AG09309 (cell line): ENCODE data around the gene CAMKK2.

Experiments used
- DNase-seq: peaks from one replicate; pipeline ENCODE4 v3.0.0-alpha.2; 2010; ENCODE audit warnings: low read depth
- H3K4me3 ChIP-seq: 2 replicates; pipeline ENCODE4 v1.5.1; 2011; ENCODE audit warnings: mild to moderate bottlenecking, low read depth, low read length, moderate library complexity; ENCODE audit not compliant: control insufficient read depth
- TF ChIP-seq, protein P1 (sequence below): IDR thresholded peaks from 2 replicates; pipeline ENCODE4 v1.5.1; 2011; ENCODE audit warnings: mild to moderate bottlenecking, low read depth, low read length, inconsistent platforms; ENCODE audit not compliant: insufficient read depth, control insufficient read depth; ENCODE audit errors: missing control alignments

Gene CAMKK2

DNA sequence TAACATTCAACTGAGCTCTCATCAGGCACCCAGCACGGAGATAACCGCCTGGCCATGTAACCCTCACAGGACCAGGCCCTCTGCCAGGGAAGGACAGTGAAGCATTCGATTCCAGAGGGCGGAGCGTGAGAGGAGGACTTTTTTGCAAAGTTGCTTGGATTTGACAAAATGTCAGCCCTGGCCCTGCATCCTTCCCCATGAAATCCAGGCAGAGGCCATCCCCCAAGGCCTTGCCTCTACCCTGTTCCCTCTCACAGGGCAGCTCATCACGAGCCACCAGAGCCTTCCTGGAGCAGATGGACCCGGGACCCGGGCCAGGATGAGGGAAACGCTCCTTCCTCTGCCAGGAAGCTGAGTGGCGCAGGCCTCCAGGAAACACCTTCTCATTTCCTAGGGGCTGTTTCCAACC is 17.0 kb downstream of the CAMKK2 start:
- H3K4me3 ChIP-seq = no peak overlapping the region
- TF ChIP-seq, protein P1, sequence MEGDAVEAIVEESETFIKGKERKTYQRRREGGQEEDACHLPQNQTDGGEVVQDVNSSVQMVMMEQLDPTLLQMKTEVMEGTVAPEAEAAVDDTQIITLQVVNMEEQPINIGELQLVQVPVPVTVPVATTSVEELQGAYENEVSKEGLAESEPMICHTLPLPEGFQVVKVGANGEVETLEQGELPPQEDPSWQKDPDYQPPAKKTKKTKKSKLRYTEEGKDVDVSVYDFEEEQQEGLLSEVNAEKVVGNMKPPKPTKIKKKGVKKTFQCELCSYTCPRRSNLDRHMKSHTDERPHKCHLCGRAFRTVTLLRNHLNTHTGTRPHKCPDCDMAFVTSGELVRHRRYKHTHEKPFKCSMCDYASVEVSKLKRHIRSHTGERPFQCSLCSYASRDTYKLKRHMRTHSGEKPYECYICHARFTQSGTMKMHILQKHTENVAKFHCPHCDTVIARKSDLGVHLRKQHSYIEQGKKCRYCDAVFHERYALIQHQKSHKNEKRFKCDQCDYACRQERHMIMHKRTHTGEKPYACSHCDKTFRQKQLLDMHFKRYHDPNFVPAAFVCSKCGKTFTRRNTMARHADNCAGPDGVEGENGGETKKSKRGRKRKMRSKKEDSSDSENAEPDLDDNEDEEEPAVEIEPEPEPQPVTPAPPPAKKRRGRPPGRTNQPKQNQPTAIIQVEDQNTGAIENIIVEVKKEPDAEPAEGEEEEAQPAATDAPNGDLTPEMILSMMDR = no peak
- no peak for DNase-seq

DNA sequence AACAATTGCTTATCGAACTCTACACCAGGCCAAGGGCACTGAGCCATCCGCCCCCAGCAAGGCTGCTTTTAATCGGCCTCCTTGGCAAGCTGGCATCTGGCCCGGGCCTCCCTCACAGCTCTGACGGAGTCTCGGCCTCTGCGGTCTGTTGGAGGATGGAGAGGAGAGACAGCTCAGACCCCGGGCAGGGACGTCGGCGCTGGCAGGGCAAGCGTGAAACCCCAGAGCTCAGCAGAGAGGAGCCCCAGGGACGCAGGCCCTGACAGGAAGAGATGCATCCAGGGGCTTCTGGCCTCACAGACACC is 17.5 kb downstream of the CAMKK2 start:
- no peak overlapping the region for H3K4me3 ChIP-seq
- TF ChIP-seq, protein P1 = no peak

DNA sequence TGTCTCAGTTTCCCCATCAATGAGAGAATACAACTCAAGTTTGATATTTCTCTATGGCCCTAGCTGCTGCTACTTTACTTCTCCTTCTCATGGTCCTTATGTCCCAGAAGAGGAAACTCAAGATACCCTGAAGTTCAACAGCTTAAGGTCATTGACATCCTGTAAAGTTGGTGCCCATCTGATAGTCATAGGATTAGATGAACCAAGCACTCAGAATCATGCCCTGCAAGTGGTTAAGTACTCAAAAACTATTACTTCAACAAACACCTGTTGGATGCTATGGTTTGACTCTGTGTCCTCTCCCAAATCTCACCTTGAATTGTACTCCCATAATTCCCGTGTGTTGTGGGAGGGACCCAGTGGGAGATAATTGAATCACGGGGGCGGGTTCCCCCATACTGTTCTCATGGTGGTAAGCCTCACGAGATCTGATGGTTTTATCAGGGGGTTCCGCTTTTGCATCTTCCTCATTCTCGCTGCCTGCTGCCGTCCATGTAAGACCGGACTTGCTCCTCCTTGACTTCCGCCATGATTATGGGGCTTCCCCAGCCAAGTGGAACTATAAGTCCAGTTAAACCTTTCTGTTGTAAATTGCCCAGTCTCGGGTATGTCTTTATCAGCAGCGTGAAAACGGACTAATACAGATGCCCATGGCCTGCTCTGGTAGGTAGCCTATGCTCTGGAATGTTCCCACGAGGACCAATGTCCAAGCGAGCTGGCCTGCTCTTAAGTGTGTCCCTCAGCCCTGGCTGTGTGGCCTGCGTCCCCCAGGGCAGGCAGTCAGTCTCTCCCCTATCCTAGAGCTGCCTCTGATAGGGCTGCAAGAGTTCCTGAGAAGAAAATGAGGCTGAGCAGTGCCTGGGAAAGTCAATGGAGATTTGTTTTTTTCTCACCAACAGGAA is 18.1 kb downstream of the CAMKK2 start:
- DNase-seq = no peak
- H3K4me3 ChIP-seq = no peak overlapping the region
- TF ChIP-seq, protein P1 = no peak

More for the DNA sequence above, 17.5 kb downstream of the CAMKK2 start:
- DNase-seq = no peak

DNA sequence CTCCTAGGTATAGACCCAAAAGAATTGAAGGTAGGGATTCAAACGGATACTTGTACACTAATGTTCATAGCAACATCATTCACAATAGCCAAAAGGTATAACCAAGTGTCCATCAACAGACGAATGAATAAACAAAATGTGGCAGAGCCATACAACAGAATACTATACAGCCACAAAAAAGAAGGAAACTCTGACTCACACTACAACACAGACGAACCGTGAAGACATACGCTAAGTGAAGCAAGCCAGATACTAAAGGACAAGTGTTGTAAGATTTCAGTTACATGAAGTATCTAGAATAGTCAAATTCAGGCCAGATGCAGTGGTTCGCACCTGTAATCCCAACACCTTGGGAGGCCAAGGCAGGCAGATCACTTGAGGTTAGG is 19.1 kb downstream of the CAMKK2 start:
- DNase-seq = no peak
- TF ChIP-seq, protein P1 = no peak
- H3K4me3 ChIP-seq = no peak overlapping the region

DNA sequence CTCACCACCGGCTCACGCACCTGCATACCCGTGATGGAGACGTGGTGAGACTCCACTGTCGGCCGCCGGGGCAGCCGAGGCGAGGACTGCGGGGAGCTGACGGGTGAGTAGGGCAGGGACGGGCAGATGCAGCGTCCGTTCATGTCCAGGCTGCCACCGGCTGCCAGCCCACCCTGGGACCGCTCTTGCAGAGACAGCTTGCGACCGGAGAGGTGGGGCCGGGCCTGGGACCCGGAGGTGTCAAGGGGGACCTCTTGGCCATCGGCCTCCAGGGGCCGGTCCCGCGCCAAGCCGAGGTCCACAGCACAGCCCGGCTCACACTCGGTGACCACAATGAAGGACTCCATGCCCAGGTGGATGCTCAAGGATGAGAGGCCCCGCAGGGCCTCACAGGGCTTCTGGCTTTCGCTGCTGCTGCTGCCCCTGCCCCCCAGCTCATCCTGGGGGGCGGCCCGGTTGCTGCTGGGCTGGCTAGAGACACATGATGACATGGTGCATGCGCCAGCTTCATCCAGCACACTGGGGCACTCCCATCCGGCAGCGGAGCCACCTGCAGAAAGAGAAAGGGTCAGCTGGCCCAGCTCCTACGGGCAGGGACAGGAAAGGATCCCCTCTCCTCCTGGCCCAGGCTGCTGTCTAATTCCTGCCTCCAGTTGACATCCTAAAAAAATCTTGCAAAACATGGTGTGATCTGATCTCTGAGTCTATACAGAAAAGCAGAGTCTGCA is 22.3 kb downstream of the CAMKK2 start:
- H3K4me3 ChIP-seq = no peak overlapping the region
- TF ChIP-seq, protein P1 = no peak
- DNase-seq = no peak

- no peak for DNase-seq
- TF ChIP-seq, protein P1 = no peak
- no peak overlapping the region for H3K4me3 ChIP-seq
Observed at GRCh38 chr12:121273364-121273896, 23.1 kb downstream of the CAMKK2 start.
